ENCODE measurements around the gene RAB23.
A peak's percentile ranks its signal among the peaks of the same experiment; 100 is the strongest.

Gene RAB23

DNA sequence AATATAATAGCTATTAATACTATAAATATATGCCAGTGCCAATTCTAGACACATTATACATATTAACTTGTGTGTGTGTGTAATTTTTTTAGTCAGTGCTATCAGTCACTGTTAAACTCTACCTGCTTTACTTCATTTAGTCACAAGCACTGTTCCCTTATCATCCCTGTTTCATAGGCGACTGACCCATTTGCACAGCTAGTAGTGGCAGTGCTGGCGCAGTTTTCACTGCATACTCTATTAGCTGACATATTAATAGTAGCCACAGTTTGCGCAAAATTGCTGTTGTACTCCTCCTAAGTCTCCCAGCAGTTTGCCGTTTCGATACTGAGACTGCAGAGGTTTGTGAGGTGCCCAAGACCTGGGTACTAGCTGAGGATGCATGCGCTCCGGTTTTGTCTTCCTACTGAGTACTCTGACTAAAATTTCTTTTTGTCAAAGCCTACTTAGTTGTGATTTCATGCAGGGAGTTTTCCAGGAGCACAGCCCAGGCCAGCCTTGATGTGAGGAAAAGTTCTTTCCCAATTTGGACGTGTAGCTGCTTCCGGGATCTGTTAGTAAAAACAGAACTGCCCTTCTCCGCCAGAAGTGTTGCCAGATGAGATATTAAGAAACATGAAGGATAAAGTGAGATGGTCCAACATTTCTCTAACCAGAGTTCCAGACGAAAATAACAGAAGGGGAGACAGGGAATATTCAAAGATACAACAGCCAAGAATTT lies 44.4 kb downstream of the RAB23 start:
- DNase-seq: peak; percentile 17

DNA sequence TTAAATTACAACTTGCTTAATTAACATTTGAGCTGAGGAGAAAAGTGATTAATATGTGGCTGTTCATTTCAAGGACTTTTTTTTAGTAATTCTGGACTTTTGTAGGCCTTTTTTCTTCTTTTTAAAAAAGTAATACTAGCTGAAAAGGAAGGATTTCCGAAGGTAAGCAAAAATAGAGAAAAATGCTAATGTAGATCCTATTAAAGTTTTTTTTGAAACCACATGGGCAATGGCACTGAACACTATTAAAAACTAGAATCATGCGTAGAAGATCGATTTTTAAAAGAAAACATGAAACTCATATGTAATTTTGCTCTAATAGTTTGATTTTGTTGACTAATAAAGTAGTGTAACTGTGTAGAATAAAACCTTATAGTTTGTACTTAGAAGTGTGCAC lies 47.6 kb downstream of the RAB23 start:
- no peak for DNase-seq

DNA sequence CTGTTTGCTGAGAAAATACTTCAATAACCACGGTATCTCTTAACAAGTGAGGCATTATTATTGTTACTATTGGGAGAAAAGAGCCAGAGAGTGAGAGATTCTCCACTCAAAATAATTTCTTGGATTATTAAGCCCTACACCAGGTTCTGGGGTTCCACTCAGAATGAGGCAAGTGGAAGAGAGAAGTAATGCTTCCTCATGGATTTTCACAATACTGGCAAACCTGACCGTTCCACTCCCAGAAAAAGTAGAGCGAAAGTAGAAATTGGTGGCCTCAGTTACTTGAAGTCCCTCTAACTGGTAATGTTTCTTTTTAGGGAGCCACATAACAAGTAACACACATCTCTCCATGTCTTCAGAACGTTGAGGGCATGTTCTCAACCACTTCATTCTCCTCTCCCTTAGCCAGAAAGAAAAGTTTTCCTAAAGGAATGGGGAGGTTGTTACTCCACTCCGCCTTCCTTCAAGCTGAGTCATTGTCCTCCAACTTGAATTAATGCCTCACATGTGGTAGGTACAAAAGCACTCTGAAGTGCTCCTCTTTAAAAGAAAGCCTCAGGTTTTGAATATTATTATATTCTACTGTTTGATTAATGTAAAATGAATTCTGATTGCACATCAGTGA lies 48.1 kb downstream of the RAB23 start:
- peak; percentile 58 for DNase-seq

DNA sequence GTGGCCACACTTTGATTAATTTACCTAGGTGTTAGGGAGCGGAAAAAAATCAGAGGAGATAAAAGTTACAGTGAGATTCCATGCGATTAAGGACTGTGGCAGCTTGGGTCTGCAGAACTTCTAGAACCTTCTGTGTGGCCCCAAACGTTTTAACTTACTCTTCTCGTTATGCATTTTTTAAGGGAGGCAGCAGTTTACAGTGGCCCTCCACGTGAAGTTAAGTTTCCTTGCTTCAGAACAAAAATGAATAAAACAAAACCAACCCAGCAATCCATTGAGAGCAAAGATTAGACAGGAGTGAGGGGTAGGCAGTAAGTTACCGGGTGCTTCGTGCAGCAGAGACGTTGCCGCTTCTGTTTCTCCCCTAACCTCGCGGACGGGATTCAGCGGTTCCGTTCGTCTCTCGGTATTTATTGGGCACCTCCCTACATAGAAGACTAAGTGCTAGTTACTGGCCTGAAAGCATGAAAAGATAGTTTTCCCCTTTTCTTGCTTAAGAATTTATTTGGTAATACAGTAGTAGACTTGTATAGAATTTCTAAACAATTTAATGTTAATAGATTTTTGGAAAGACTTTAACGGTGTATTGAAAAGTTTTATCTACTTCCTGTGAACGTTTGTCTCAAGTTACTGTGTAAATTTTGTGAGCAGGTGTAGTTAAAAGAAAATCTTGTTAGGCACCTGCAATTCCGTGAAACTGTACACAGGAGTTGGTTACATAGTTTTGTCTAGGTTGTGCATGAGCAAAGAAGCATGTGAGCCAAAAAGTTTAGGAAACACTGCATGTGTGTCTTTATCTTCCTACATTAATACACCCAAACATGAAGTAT lies 48.8 kb downstream of the RAB23 start:
- peak; percentile 76 for DNase-seq

DNA sequence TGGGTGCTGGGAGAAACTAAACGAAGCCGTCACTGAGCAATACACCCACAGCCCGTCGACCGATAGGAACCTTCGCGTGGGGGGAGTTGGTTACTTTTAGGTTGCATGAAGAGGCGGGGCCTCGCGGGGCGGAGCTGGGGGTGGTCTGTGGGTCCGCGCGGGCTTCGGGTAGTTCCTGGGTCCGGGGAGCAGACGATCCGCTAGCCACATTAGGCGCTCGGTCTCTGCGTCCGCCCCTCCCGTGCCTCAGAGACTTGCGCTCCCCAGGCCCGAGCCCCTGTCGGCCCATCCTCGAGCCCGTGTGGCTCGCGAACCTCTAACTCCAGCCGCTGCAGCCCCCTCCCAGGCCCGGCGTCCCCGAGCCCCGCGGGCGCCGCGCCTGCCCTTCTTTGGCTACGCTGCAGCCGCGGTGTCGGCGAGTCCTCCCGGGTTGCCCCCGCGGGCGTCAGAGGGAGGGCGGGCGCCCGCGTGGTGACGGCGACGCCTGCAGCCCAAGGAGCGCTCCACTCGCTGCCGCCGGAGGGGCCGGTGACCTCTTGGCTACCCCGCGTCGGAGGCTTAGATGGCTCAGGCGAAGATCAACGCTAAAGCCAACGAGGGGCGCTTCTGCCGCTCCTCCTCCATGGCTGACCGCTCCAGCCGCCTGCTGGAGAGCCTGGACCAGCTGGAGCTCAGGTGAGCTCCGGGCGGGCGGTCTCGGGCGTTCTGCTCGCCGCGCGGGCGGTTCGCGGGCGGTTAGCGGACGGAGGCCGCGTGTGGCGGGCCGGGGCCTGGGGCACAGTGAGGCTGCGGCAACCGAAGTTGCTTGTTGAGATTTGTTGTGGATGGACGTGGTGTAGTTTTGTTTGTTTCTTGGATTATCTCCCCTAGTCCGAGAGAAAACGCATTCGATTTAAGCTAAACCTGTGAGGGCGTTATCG lies 49.7 kb downstream of the RAB23 start, which contains the start of gene BAG2:
Gene BAG2 (plus strand): TSS at position 191 of the 920 bp plus-strand sequence. CDS start 372 bp downstream, at position 563.
- peak; percentile 98 for DNase-seq

DNA sequence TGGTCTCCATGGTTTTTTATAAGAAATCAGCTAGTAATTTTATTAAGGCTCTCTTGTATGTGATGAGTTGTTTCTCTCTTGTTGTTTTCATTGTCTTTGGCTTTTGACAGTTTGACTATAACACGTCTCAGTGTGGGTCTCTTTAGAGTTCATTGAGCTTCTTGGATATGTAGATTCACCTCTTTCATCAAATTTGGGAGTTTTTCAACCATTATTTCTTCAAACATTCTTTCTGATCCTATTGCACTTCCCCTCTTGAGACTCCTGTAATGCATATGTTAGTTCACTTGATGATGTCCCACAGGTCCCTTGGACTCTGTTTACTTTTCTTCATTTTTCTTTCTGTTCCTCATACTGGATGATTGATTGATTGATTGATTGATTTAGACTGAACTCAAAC lies 57.0 kb downstream of the RAB23 start:
- DNase-seq: no peak

DNA sequence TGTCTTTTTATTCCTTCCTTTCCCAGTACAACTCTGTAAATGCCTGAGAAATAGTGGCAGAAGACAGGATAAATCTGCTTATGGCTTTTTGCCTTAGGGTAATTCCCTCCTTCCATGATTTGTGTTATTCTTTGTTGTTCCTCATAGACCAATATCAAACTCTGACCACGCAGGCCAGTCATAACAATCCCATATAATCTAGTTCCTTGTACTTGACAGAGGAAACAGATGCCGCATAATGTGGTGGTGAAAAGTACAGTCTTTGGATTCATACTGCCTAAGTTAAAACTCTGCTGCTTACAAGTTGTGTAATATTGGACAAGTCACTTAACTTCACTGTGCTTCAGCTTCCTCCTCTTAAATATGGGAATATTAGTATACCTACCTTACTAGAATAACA lies 58.2 kb downstream of the RAB23 start:
- no peak for DNase-seq

DNA sequence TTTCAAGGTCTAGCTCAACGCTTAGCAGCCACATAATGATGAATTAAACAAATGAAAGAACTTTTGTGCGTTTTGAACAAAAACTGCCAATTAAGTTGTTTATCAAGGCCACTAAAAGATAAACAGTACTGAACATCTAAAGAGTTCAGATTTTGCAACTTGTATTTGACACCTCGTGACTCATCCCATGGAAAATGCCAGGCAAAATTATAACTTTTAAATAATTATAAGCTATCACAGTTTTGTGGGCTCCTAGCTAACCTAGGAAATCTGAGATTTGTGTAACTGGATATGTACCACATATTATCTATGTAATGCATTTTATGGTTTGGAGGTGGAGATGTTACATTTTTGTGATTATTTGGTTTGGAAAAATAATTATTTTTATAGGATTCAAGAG lies 59.6 kb downstream of the RAB23 start:
- DNase-seq: no peak

DNA sequence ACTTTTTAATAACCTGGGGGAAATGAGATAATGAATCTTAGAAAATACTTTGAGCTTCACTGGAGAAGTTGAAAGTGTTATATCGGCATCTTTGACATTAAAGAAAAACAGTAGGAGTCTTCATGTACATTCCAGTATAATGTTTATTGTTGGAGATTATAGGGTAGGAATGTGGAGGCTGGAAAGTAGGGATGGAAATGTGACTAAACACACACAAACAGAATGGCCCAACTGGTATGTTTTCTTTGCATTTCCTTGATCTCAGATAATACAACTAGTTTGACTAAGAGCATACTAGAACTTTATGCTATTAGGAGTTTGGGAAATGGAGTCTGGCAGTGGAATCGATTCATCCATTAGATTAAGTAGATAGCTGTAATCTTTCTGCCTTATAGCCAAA lies 60.1 kb downstream of the RAB23 start:
- no peak for DNase-seq

DNA sequence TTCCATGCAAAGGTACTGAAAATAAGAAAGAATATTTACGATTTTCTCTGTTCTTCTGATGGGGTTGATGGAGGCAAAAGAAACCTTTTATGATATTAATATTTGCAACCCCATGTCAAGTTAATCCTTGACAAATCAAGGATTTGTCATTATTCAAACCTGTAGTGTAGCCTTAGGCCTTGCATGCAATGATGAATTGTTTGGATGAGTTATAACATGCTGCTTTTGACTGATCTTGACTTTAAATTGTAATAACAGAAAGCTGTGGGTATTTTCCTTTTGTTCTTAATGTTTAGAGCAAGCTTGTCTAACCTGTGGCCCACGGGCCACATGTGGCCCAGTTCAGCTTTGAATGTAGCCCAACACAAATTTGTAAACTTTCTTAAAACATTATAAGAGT lies 63.0 kb downstream of the RAB23 start:
- no peak for DNase-seq

DNA sequence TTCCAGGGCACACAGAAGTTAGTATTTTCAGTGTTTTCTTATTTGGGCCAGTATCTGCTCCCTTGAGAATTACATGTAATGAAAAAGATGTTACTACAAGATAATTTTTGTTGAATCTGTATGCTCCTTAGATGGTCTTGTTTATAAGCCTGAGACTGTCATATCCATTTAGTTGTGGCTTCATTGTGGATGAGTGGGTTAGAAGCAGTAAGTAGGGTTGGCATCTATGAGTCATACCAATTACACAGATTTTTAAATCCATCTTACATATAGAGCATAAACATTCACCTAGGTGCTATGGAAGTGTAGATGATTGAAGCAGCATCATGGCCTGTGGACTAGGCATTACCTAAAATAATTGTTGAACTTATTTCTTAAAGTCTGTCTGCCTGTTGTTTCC lies 63.4 kb downstream of the RAB23 start:
- no peak for DNase-seq

DNA sequence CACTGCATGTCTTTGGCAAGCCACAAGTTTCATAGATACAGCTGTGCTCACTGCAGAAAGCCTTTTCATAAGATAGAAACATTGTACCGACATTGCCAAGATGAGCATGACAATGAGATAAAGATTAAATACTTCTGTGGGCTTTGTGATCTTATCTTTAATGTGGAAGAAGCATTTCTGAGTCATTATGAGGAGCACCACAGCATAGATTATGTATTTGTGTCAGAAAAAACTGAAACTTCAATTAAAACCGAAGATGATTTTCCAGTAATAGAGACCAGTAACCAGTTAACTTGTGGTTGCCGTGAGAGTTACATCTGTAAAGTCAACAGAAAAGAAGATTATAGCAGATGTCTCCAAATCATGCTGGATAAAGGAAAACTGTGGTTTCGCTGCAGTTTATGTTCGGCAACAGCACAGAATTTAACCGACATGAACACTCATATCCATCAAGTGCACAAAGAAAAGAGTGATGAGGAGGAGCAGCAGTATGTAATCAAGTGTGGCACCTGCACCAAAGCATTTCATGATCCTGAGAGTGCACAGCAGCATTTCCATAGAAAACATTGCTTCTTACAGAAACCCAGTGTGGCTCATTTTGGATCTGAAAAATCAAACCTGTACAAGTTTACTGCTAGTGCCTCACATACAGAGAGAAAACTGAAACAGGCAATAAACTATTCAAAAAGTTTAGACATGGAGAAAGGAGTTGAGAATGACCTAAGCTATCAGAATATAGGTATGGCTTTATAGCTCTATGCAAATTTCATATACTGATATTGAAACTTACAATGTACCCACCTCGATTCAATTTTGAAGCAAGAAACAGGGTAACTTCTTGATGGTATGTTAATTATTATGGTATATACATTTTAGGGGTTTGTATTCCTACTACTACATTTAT lies 73.9 kb downstream of the RAB23 start:
- peak; percentile 30 for DNase-seq

DNA sequence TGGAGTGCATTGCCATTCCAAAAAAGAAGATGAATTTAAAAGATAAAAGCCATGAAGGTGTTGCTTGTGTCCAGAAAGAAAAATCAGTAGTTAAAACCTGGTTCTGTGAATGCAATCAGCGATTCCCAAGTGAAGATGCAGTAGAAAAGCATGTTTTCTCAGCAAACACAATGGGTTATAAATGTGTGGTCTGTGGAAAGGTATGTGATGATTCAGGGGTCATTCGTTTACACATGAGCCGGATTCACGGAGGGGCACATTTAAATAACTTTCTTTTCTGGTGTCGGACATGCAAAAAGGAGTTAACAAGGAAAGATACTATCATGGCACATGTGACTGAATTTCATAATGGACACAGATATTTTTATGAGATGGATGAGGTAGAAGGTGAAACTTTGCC lies 74.7 kb downstream of the RAB23 start:
- no peak for DNase-seq

DNA sequence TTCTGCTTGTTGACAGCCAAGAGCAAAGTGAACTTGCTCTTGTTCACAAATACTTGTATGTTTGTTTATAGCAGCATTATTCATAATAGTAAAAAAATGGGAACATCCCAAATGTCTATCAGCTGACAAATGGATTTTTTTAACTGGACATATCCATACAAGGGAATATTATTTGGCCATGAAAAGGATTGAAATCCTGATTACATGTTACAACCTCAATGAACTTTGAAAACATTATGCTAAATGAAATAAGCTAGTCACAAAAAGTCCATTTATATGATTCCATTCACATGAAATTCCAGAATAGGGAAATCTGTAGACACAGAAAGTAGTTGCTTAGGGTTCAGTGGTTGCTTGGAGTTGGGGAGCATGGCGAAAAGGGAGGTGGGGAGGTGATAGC lies 78.4 kb downstream of the RAB23 start:
- DNase-seq: no peak

DNA sequence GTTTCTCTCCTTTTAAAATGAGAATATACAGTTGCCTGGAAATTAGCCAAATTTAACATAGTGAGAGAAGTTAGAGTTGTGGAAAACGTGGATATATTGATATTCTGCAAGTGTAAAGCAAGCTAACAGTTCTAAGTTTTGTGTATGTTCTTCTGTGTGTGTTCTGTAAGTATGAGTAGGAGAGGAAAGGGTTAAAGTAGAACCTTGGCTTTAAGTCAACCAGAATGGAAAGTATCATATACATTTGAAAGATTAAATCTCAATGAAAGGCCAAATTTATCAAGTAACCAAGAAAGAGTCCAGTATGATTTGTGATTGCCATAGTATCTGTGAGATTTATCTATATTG lies 80.0 kb downstream of the RAB23 start:
- DNase-seq: no peak

DNA sequence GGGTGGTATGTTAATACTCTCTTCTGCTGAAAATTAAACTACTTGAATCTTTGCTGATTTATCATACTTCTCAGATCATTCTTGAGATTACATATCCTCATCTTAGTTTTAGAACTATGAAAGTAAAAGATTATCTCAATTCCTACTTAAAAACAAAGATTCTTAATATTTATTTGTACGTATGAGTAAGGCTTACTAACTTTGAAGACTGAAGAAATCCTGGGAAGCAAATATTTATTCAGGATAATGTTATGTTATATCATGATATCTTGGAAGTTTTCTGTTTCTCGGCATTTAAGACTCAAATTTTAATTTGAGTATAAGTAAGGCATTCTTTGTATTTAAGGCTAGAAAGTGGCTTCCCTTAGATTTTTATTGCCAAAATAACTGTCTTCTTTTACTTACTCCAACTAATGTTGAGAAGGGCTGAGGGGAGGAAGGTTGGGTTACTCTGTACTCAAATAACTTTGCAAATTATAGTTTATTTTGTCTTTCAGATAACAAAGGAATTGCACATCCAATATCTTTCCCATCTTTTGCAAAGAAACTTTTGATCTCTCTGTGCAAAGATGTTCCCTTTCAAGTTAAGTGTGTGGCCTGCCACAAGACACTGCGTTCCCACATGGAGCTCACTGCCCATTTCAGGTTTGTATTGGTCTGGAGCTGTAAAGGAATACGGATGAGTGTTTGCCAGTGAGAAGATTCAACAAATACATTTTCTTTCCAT lies 80.5 kb downstream of the RAB23 start:
- DNase-seq: no peak

DNA sequence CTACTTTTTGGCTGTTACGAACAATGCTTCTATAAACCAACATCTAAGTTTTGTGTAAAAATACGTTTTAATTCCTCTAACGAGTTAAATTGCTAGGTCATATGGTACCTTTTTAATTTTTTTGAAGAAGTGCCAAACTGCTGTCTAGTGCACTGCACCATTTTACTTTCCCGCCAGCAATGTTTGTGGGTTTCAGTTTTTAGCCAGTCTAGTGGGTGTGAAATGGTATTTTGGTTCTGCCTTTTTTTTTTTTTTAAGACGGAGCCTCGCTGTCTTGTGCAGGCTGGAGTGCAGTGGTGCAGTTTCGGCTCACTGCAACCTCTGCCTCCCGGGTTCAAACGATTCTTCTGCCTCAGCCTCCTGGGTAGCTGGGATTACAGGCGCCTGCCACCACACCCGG lies 84.1 kb downstream of the RAB23 start:
- DNase-seq: no peak

DNA sequence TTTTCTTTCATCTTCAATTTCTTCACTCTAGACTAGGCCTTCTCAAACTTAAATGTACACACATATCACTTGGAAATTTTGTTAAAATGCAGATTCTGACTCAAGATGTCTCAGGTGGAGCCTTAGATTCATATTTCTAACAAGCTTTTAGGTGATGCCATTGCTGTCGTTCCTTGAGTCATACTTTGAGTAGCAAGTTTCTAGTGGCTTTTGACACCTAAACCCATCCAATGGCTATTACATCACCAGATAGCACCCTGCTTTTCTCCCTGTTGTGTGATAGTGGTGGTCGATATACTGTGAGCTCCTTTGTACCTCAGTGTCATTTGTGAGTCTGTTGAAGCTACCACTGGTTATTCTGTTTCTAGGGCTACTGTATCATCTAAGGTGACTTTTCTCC lies 84.8 kb downstream of the RAB23 start:
- DNase-seq: no peak
